ENCODE results near the gene DNAI2. TPM values are rescaled to one million over a fixed set of nuclear protein-coding genes. Genes with fewer than 3 reads are reported as not detected.

The DNAI2 gene
- total RNA-seq, 1 experiment from 2014 or later, result not detected

- ATAC-seq, result no peak
- no peak overlapping the region for H3K9ac ChIP-seq (ENCODE audit: low read length)
- CTCF ChIA-PET, result interaction anchor here (2.2 kb wide), 1 partner anchor 18 kb away, joined by 14 read pairs; the partner anchor contains the start of gene GPR142
- POLR2A ChIA-PET, result no interaction called here
- BruUV-seq (replicated peaks), result no TSS peak
- H2AFZ ChIP-seq (ENCODE audit: low read depth, low read length, poor library complexity, severe bottlenecking), result no peak overlapping the region
- no peaks in the 10 kb centered on the region for H4K20me1 ChIP-seq (ENCODE audit: insufficient read depth)
- H3K9me3 ChIP-seq (ENCODE audit: control insufficient read depth in 1 of 2, insufficient read depth in 1 of 2, low read depth in 1 of 2, low read length in 2 of 2), result no peaks in the 10 kb centered on the region
- peaks cover 7 to 18% of the 10 kb centered on the region in 2 experiments; a peak in 3 of 4 replicates for H3K4me1 ChIP-seq (ENCODE audit: control insufficient read depth in 1 of 2, insufficient read depth in 2 of 2, low read length in 2 of 2)
- RAD21 ChIA-PET (ENCODE audit: low non-redundant PET in 1 of 2, low total read pairs in 2 of 2, uncharacterized antibody in 2 of 2, unreplicated experiment in 2 of 2), result no interaction called here
- H3K9me2 ChIP-seq (ENCODE audit: insufficient read depth), result no peaks in the 10 kb centered on the region
- H3K79me2 ChIP-seq (ENCODE audit: insufficient read depth, low read length), result no peaks in the 10 kb centered on the region
- intact Hi-C loops (cut with micrococcal nuclease), result loop anchor here (5.0 kb wide), 1 partner anchor 138 kb away; the partner anchor contains the start of gene TTYH2
- TF ChIP-seq CEBPB (IDR thresholded peaks at IDR 0.05; ENCODE audit: low read depth) (no peak), TCF7L2 (IDR thresholded peaks at IDR 0.05; ENCODE audit: borderline replicate concordance, extremely low read depth, insufficient read depth, insufficient read length) (no peak), RAD21 (IDR thresholded peaks at IDR 0.05; ENCODE audit: low read depth) (no peak), EGR1 (IDR thresholded peaks at IDR 0.05; ENCODE audit: low read depth) (no peak), SIN3A (IDR thresholded peaks at IDR 0.05; ENCODE audit: low read depth) (no peak), ZFX (IDR thresholded peaks at IDR 0.05) (no peak), ZNF274 (IDR thresholded peaks at IDR 0.05; ENCODE audit: low read depth, low read length) (no peak), CBX3 (IDR thresholded peaks at IDR 0.05; ENCODE audit: low read depth) (no peak), SP1 (IDR thresholded peaks at IDR 0.05; ENCODE audit: low read depth) (no peak), ELF1 (IDR thresholded peaks at IDR 0.05; ENCODE audit: borderline replicate concordance, low read depth) (no peak), ZBTB33 (IDR thresholded peaks at IDR 0.05; ENCODE audit: extremely low read depth, insufficient replicate concordance, low read length) (no peak), POLR2A (IDR thresholded peaks at IDR 0.05; ENCODE audit: borderline replicate concordance, extremely low read depth, insufficient read depth, insufficient read length) (no peak), SRF (IDR thresholded peaks at IDR 0.05; ENCODE audit: low read depth) (no peak), ATF3 (IDR thresholded peaks at IDR 0.05) (no peak), YY1 (IDR thresholded peaks at IDR 0.05; ENCODE audit: extremely low read depth, insufficient replicate concordance, low read depth, low read length) (no peak), FOSL1 (IDR thresholded peaks at IDR 0.05; ENCODE audit: low read depth) (no peak), JUND (IDR thresholded peaks at IDR 0.05) (no peak), CTCF (IDR thresholded peaks at IDR 0.05 in 2 of 3, conservative IDR thresholded peaks at IDR 0.05 in 1 of 3; ENCODE audit: borderline replicate concordance in 1 of 3, insufficient read depth in 1 of 3, low read depth in 2 of 3, low read length in 2 of 3) (no peak), EZH2 (IDR thresholded peaks at IDR 0.05) (no peak)
- TF ChIP-seq, protein P1, sequence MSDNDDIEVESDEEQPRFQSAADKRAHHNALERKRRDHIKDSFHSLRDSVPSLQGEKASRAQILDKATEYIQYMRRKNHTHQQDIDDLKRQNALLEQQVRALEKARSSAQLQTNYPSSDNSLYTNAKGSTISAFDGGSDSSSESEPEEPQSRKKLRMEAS (IDR thresholded peaks at IDR 0.05), result no peak
- H3K4me2 ChIP-seq (ENCODE audit: low read length), result no peak overlapping the region
- no peak overlapping the region for H3K4me3 ChIP-seq (replicated peaks in 1 of 2; ENCODE audit: low read depth in 1 of 2, low read length in 2 of 2)
- H3K27ac ChIP-seq (ENCODE audit: low read depth, low read length), result no peak overlapping the region
- H3K27me3 ChIP-seq (ENCODE audit: insufficient read depth, low read length), result no peaks in the 10 kb centered on the region; the same call in 1 of the 2 replicates
- H3K36me3 ChIP-seq (ENCODE audit: control insufficient read depth in 1 of 2, insufficient read depth in 2 of 2, low read length in 2 of 2), result no peaks in the 10 kb centered on the region
- no peak for DNase-seq (ENCODE audit: low read depth, low spot score)
These were observed 76.5 kb downstream of the DNAI2 start for GRCh38 chr17:74350486-74350885.

Data from HCT116 (cell line).